HG02885 (cell line): ENCODE data around the gene TDRD15.
"Not testable (repeated sequence)": the region's sequence is repeated elsewhere in the genome, so short reads cannot be mapped to it uniquely, and the experiment has no call there.

Experiments used
- ATAC-seq: cut with Tn5 transposase; IDR thresholded peaks from one replicate; pipeline ENCODE4 v1.9.1; 2021; ENCODE audit warnings: mild to moderate bottlenecking; ENCODE audit not compliant: unreplicated experiment, poor library complexity

TDRD15 gene

GRCh38 chr2:21142149-21142548 is 18.4 kb downstream of the TDRD15 start:
- no peak for ATAC-seq

GRCh38 chr2:21146638-21147037 is 22.9 kb downstream of the TDRD15 start:
- ATAC-seq, result no peak

- ATAC-seq, result no peak
Observed at GRCh38 chr2:21148718-21149117, 24.9 kb downstream of the TDRD15 start.

- ATAC-seq, result not testable (repeated sequence)
Observed at GRCh38 chr2:21151234-21151633, 27.5 kb downstream of the TDRD15 start.

- no peak for ATAC-seq
Observed at GRCh38 chr2:21155365-21156136, 31.8 kb downstream of the TDRD15 start.

GRCh38 chr2:21161122-21161521 is 37.4 kb downstream of the TDRD15 start:
- no peak for ATAC-seq

- no peak for ATAC-seq
Observed at GRCh38 chr2:21161832-21162614, 38.3 kb downstream of the TDRD15 start.

- ATAC-seq, result no peak
Observed at GRCh38 chr2:21162615-21162878, 38.8 kb downstream of the TDRD15 start.

- ATAC-seq, result no peak
Observed at GRCh38 chr2:21163213-21163612, 39.4 kb downstream of the TDRD15 start.

GRCh38 chr2:21165350-21165749 is 41.6 kb downstream of the TDRD15 start:
- no peak for ATAC-seq

GRCh38 chr2:21175895-21176646 is 52.3 kb downstream of the TDRD15 start:
- ATAC-seq, result no peak

- no peak for ATAC-seq
Observed at GRCh38 chr2:21181957-21182356, 58.2 kb downstream of the TDRD15 start.

GRCh38 chr2:21183306-21183705 is 59.5 kb downstream of the TDRD15 start:
- no peak for ATAC-seq

GRCh38 chr2:21183726-21184125 is 60.0 kb downstream of the TDRD15 start:
- ATAC-seq, result no peak

GRCh38 chr2:21191535-21191934 is 67.8 kb downstream of the TDRD15 start:
- no peak for ATAC-seq
